Measurements from ENCODE around the gene SPATA6L.

DNA sequence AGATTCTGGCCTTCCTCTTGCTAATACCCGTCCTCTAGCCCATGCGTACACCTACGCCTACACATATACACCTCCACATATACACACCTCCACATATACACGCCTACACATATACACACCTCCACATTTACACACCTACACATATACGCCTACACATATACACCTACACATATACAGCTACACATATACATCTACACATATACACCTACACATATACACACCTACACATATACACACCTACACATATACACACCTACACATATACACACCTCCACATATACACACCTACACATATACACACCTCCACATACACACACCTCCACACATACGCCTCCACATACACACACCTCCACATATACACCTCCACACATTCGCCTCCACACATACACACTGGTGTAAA lies 47.6 kb upstream of the SPATA6L start:
- TF ChIP-seq EZH2 (IDR thresholded peaks at IDR 0.05; ENCODE audit: low read depth) (no peak), CTCF (conservative IDR thresholded peaks at IDR 0.05) (no peak)
